KMS-11 (cell line): Measurements from ENCODE around the gene TARS3.

Experiments
- H2AFZ ChIP-seq: fragments of 200-600 bp; sonication (generic); 2 replicates; pipeline ENCODE4 v1.6.1; 2016; ENCODE audit warnings: antibody characterized with exemption, mixed run types, low read depth
- H3K27ac ChIP-seq: fragments of 200-600 bp; sonication (generic); 2 replicates; pipeline ENCODE4 v1.6.1; 2016; ENCODE audit warnings: mild to moderate bottlenecking, mixed run types
- H3K27me3 ChIP-seq: fragments of 200-600 bp; sonication (generic); 2 replicates; pipeline ENCODE4 v1.6.1; 2017; ENCODE audit warnings: mild to moderate bottlenecking, low read depth, mixed run types, moderate library complexity; ENCODE audit not compliant: insufficient read depth
- H3K36me3 ChIP-seq: fragments of 200-600 bp; sonication (generic); 2 replicates; pipeline ENCODE4 v1.6.1; 2017; ENCODE audit warnings: mild to moderate bottlenecking, mixed run types; ENCODE audit not compliant: insufficient read depth
- H3K4me1 ChIP-seq: fragments of 200-600 bp; sonication (generic); 2 replicates; pipeline ENCODE4 v1.6.1; 2016; ENCODE audit warnings: mild to moderate bottlenecking, low read depth, mixed run types; ENCODE audit not compliant: poor library complexity, severe bottlenecking
- H3K4me2 ChIP-seq: fragments of 200-600 bp; sonication (generic); 2 replicates; pipeline ENCODE4 v1.7.0; 2016; ENCODE audit warnings: mild to moderate bottlenecking, mixed run types
- H3K4me3 ChIP-seq: fragments of 200-600 bp; sonication (generic); IDR thresholded peaks from 2 replicates; pipeline ENCODE4 v1.6.1; 2017; ENCODE audit warnings: low read depth, low read length, mixed read lengths; ENCODE audit not compliant: insufficient read depth
- H3K79me2 ChIP-seq: fragments of 200-600 bp; sonication (generic); 2 replicates; pipeline ENCODE4 v1.6.1; 2016; ENCODE audit warnings: low read depth, mixed run types; ENCODE audit not compliant: insufficient read depth
- H3K9ac ChIP-seq: fragments of 200-600 bp; sonication (generic); 2 replicates; pipeline ENCODE4 v1.6.1; 2016; ENCODE audit warnings: mild to moderate bottlenecking, mixed run types
- H4K20me1 ChIP-seq: fragments of 200-600 bp; sonication (generic); 2 replicates; pipeline ENCODE4 v1.6.1; 2016; ENCODE audit warnings: mild to moderate bottlenecking, mixed run types; ENCODE audit not compliant: insufficient read depth
- TF ChIP-seq, protein P1 (sequence below): fragments of 200-600 bp; sonication (generic); conservative IDR thresholded peaks from 2 replicates; pipeline ENCODE4 v1.6.1; 2017; ENCODE audit warnings: low read depth, mild to moderate bottlenecking, antibody characterized with exemption, low read length, moderate library complexity, mixed read lengths

TARS3 gene

DNA sequence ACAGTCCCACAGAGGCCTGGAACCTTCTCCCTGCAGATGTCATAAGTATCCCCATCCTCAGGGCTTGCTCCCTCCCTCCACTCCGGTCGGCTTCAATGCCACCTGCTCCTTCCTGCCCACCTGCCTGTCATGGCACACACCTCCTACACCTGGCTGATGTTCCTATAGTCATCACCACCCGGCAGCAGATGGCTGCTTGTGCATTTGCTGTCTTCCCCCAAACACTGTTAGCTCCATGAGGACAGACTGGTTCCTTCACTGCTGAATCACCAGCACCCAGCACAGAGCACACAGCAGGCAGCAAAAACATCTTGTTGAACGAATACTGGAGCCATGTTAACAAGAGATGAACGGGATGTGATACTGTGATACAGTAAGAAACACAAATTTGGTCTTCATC is 14.8 kb downstream of the TARS3 start:
- no peaks in the 10 kb centered on the region for H3K4me1 ChIP-seq
- no peak overlapping the region for H3K4me2 ChIP-seq
- H2AFZ ChIP-seq = no peak overlapping the region
- no peaks in the 10 kb centered on the region for H3K79me2 ChIP-seq
- H3K27ac ChIP-seq = no peak overlapping the region
- H3K36me3 ChIP-seq = 0 out of 2 replicates have a peak, but pooled peaks cover 3% of the 10 kb centered on the region
- no peak overlapping the region for H3K9ac ChIP-seq
- H4K20me1 ChIP-seq = no peaks in the 10 kb centered on the region
- no peaks in the 10 kb centered on the region for H3K27me3 ChIP-seq
- no peak overlapping the region for H3K4me3 ChIP-seq
- TF ChIP-seq, protein P1, sequence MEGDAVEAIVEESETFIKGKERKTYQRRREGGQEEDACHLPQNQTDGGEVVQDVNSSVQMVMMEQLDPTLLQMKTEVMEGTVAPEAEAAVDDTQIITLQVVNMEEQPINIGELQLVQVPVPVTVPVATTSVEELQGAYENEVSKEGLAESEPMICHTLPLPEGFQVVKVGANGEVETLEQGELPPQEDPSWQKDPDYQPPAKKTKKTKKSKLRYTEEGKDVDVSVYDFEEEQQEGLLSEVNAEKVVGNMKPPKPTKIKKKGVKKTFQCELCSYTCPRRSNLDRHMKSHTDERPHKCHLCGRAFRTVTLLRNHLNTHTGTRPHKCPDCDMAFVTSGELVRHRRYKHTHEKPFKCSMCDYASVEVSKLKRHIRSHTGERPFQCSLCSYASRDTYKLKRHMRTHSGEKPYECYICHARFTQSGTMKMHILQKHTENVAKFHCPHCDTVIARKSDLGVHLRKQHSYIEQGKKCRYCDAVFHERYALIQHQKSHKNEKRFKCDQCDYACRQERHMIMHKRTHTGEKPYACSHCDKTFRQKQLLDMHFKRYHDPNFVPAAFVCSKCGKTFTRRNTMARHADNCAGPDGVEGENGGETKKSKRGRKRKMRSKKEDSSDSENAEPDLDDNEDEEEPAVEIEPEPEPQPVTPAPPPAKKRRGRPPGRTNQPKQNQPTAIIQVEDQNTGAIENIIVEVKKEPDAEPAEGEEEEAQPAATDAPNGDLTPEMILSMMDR = no peak

DNA sequence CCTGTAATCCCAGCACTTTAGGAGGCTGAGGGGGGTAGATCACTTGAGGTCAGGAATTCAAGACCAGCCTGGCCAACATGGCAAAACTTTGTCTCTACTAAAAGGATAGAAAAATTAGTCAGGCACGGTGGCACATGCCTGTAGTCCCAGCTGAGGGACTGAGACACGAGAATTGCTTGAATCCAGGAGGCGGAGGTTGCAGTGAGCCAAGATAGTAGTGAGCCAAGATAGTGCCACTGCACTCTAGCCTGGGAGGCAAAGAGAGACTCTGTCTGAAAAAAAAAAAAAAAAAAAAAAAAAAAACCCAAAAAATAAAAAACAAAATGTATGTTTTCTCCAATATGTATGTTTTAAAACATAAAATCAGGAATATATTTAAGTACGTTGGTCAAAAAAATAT is 16.3 kb downstream of the TARS3 start:
- Histone ChIP-seq H4K20me1 (no peaks in the 10 kb centered on the region), H2AFZ (no peak overlapping the region)

DNA sequence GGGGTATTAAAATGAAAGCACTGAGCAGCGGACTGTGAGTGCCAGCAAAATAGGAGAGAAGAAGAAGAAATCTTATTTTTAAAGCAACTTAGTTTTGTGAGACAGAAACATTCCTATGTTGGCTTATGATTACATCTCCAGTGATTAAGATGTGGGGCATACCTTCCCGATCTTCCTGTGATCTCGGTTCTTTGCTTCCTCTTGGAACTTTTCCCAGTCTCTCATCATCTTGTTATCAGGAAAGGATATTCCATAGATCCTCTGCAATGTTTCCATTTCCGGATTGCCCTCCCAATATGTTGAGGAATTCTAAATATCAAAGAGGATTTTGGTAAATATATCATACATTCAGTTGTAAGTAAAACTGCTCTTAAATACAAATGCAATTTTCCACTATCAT is 22.2 kb downstream of the TARS3 start:
- Histone ChIP-seq H3K4me1 (no peaks in the 10 kb centered on the region), H3K4me2 (no peak overlapping the region), H4K20me1 (no peaks in the 10 kb centered on the region), H3K36me3 (no peaks in the 10 kb centered on the region), H3K9ac (no peak overlapping the region), H3K27ac (no peak overlapping the region), H3K27me3 (no peaks in the 10 kb centered on the region), H3K79me2 (no peaks in the 10 kb centered on the region), H2AFZ (no peak overlapping the region), H3K4me3 (no peak overlapping the region)
- TF ChIP-seq, protein P1 = no peak

More for the DNA sequence above, 16.3 kb downstream of the TARS3 start:
- no peaks in the 10 kb centered on the region for H3K36me3 ChIP-seq
- TF ChIP-seq, protein P1 = no peak
- no peak overlapping the region for H3K27ac ChIP-seq
- no peak overlapping the region for H3K4me3 ChIP-seq
- no peaks in the 10 kb centered on the region for H3K79me2 ChIP-seq
- H3K27me3 ChIP-seq = no peaks in the 10 kb centered on the region
- H3K4me2 ChIP-seq = no peak overlapping the region
- no peak overlapping the region for H3K9ac ChIP-seq
- no peaks in the 10 kb centered on the region for H3K4me1 ChIP-seq

DNA sequence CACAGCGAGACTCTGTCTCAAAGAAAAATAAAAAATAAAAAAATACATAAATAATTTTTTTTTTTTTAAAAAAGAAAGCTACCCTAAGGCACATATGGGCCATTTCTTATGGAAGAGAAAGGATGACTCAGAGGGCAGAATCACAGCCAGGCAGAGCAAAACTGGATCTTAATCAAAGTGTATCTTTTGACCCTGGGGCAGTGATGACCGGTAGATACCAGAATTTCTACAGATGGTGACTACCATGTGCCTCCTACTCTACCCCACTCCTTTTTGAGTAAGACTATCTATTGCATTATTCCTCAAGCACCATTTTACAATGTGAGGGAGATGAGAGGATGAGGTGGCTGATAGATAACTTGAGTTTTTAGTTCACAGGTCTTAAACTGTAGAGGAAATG is 26.0 kb downstream of the TARS3 start:
- Histone ChIP-seq H3K4me2 (no peak overlapping the region), H4K20me1 (no peaks in the 10 kb centered on the region), H3K4me3 (no peak overlapping the region), H3K9ac (no peak overlapping the region), H3K27me3 (no peaks in the 10 kb centered on the region), H3K4me1 (no peaks in the 10 kb centered on the region), H3K79me2 (no peaks in the 10 kb centered on the region), H3K27ac (no peak overlapping the region), H3K36me3 (no peaks in the 10 kb centered on the region), H2AFZ (no peak overlapping the region)
- TF ChIP-seq, protein P1 = no peak

DNA sequence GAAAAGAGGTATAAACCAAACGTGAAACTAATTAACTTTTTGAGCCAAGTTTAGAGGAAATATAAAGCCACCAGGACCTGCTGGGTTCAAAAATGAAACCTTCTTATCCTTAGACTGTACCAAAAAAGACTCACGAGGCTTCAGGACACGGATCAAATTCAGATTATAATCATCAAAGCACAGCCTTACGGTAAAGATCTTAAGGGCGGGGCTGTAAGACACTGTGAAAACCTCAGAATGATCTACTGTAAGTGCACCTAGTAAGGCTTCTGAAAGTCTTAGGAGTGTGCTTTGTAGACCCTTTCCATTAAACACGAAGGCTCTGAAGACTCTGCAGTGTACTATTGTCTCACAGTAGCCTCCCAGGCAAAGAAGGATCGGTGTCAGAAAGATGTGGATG is 26.8 kb downstream of the TARS3 start:
- no peaks in the 10 kb centered on the region for H4K20me1 ChIP-seq
- TF ChIP-seq, protein P1 = no peak
- no peaks in the 10 kb centered on the region for H3K79me2 ChIP-seq
- H3K9ac ChIP-seq = no peak overlapping the region
- H3K27me3 ChIP-seq = no peaks in the 10 kb centered on the region
- H3K36me3 ChIP-seq = no peaks in the 10 kb centered on the region
- H3K4me2 ChIP-seq = no peak overlapping the region
- no peak overlapping the region for H3K27ac ChIP-seq
- H3K4me1 ChIP-seq = no peaks in the 10 kb centered on the region
- H3K4me3 ChIP-seq = no peak overlapping the region
- H2AFZ ChIP-seq = no peak overlapping the region
